Mesendoderm (in vitro differentiated cells): ENCODE results near the gene STUB1.
A peak's percentile ranks its signal among the peaks of the same experiment; 100 is the strongest.

ENCODE experiments used
- DNase-seq: peaks from one replicate; pipeline ENCODE4 v3.0.0; 2013
- H2AK5ac ChIP-seq: 2 replicates; pipeline ENCODE4 v1.6.1; 2013; ENCODE audit warnings: low read length, inconsistent platforms
- H2BK120ac ChIP-seq: 2 replicates; pipeline ENCODE4 v1.6.1; 2013; ENCODE audit warnings: low read depth, mild to moderate bottlenecking, low read length, moderate library complexity, mixed read lengths
- H2BK15ac ChIP-seq: replicated peaks from 2 replicates; pipeline ENCODE4 v1.6.1; 2013; ENCODE audit warnings: low read depth, mild to moderate bottlenecking, moderate library complexity
- H2BK5ac ChIP-seq: 2 replicates; pipeline ENCODE4 v1.6.1; 2013; ENCODE audit warnings: low read length, inconsistent platforms
- H3K18ac ChIP-seq: 2 replicates; pipeline ENCODE4 v1.6.1; 2013; ENCODE audit warnings: mild to moderate bottlenecking, low read length, mixed read lengths
- H3K23ac ChIP-seq: one replicate; pipeline ENCODE4 v1.6.1; 2013; ENCODE audit warnings: low read length
- H3K27ac ChIP-seq: 2 replicates; pipeline ENCODE4 v1.5.1; 2013; ENCODE audit warnings: low read depth, mild to moderate bottlenecking, inconsistent platforms, low read length, moderate library complexity
- H3K27me3 ChIP-seq: 2 replicates; pipeline ENCODE4 v1.6.1; 2013; ENCODE audit warnings: low read length, control low read depth, mild to moderate bottlenecking, inconsistent platforms; ENCODE audit not compliant: insufficient read depth, poor library complexity
- H3K36me3 ChIP-seq: 2 replicates; pipeline ENCODE4 v1.6.1; 2013; ENCODE audit warnings: low read length, inconsistent platforms; ENCODE audit not compliant: control insufficient read depth, insufficient read depth
- H3K4ac ChIP-seq: one replicate; pipeline ENCODE4 v1.6.1; 2013; ENCODE audit warnings: low read depth, mild to moderate bottlenecking, low read length, moderate library complexity
- H3K4me1 ChIP-seq: 2 replicates; pipeline ENCODE4 v1.6.1; 2013; ENCODE audit warnings: low read depth, low read length, inconsistent platforms; ENCODE audit not compliant: control insufficient read depth
- H3K4me2 ChIP-seq: 2 replicates; pipeline ENCODE4 v1.6.1; 2013; ENCODE audit warnings: low read length
- H3K4me3 ChIP-seq: 2 replicates; pipeline ENCODE4 v1.5.1; 2013; ENCODE audit warnings: mild to moderate bottlenecking, low read length
- H3K56ac ChIP-seq: one replicate; pipeline ENCODE4 v1.6.1; 2013; ENCODE audit warnings: low read length
- H3K79me1 ChIP-seq: 2 replicates; pipeline ENCODE4 v1.6.1; 2013; ENCODE audit warnings: low read length, inconsistent platforms
- H3K79me2 ChIP-seq: 2 replicates; pipeline ENCODE4 v1.6.1; 2013; ENCODE audit warnings: mild to moderate bottlenecking, low read length; ENCODE audit not compliant: control insufficient read depth, insufficient read depth
- H3K9ac ChIP-seq: 2 replicates; pipeline ENCODE4 v1.6.1; 2013; ENCODE audit warnings: low read length, inconsistent platforms
- H4K5ac ChIP-seq: one replicate; pipeline ENCODE4 v1.6.1; 2013; ENCODE audit warnings: low read length
- H4K8ac ChIP-seq: one replicate; pipeline ENCODE4 v1.6.1; 2013; ENCODE audit warnings: low read depth, mild to moderate bottlenecking, control low read depth, low read length, moderate library complexity
- WGBS: extraction: QIAGEN DNeasy Blood & Tissue Kit; methylation state at CpG from one replicate; pipeline ENCODE4 v1.1.7; 2013; ENCODE audit warnings: low lambda C conversion rate, missing lambda C conversion rate; ENCODE audit not compliant: insufficient coverage; ENCODE audit errors: extremely low coverage; 5-methylcytosine and 5-hydroxymethylcytosine counted together

Gene STUB1

DNA sequence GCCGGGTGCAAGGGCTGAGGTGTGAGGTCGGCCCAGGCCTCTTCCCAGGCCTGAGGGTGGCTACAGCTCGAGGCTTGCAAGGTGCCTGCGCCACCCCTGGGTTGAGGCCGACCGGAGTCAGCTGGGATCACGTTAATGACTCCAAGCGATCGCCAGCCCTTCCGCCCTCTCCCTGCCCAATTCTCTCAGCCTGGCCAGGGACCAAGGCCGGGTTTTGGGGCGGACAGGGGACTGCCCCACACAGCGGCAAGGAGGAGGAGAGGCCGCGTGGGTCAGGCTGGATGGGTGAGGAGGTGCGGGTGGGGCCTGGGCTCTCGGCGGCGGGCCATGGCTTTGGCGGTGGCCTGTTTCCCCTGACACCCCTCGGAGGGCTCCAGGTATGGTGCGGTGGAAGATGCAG, 13.2 kb downstream of the STUB1 start:
- Histone ChIP-seq H3K4me1 (peaks cover 3% of the 10 kb centered on the region), H3K4me3 (no peak overlapping the region), H4K5ac (no peak overlapping the region), H4K8ac (no peak overlapping the region), H3K27me3 (peaks cover 25% of the 10 kb centered on the region), H3K23ac (no peak overlapping the region), H3K36me3 (no peaks in the 10 kb centered on the region), H3K4ac (no peak overlapping the region), H3K4me2 (no peak overlapping the region), H3K79me1 (peaks cover 9% of the 10 kb centered on the region), H3K56ac (no peak overlapping the region), H3K79me2 (no peaks in the 10 kb centered on the region), H2BK5ac (no peak overlapping the region), H2BK120ac (no peak overlapping the region), H3K27ac (no peak overlapping the region), H3K18ac (no peak overlapping the region), H2AK5ac (no peak overlapping the region), H3K9ac (no peak overlapping the region), H2BK15ac (no peak overlapping the region)
- no peak for DNase-seq
- WGBS, result no CpG with 5 or more reads among the region's 22 CpGs

DNA sequence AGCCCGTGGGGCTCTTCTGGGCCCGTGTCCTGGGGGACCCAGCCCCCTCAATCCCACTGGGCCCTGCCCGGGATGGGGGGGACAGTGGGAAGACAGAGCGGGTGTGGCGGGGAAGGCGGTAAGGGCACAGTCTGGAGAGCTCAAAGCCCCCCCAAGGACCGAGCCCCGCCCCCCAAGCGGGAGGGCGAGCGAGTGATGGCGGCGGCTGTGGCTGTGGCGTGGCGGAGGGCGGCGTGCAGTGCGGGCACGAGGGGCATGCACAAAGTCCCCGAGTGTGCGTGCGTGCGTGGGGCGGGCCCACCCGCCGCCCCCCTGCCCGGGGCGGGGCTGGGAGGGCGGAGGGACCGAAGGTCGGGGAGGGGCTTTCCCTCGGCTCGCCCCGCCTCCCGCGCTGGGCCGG, 13.6 kb downstream of the STUB1 start:
- no peak overlapping the region for H2AK5ac ChIP-seq

DNA sequence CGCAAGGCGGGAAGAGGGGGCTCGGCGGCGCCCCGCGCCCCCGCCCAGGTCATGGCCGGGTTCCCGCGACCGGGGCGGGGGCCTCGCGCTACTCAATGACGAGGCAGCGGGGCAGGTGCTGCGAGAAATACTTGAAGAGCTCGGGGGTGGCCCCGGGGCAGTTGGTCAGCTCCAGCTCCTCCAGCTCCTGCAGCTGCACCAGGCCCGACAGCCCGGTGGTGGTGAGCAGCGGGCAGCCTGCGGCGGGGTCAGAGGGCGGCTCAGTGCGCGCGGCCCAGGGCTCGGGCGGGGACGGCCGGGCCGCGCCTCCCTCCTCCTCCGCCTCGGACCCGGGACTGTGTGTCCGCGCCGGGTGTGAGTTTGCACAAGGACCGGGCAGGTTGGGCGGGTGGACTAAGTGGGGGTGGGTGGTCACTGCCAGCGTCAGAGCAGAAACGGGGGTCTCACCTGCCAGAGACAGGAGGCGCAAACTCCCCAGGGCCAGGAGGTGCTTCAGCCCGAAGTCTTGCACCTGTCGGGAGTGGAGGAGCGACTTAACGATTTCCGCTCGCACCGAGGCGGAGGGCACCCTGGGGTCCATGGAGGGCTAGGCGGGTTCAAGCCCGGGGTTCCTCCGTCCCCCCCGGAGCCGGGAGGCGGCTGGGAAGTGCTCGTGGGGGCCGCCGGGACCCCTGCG, 14.1 kb downstream of the STUB1 start:
- Histone ChIP-seq H2BK120ac (no peak overlapping the region), H3K79me2 (no peaks in the 10 kb centered on the region), H3K23ac (no peak overlapping the region), H2AK5ac (no peak overlapping the region), H3K27me3 (peaks cover 26% of the 10 kb centered on the region), H3K79me1 (peaks cover 4% of the 10 kb centered on the region), H3K4me2 (no peak overlapping the region), H4K8ac (no peak overlapping the region), H3K9ac (no peak overlapping the region), H3K27ac (no peak overlapping the region), H3K4ac (no peak overlapping the region), H2BK5ac (no peak overlapping the region), H4K5ac (no peak overlapping the region), H3K36me3 (no peaks in the 10 kb centered on the region), H2BK15ac (no peak overlapping the region), H3K56ac (no peak overlapping the region), H3K4me1 (peaks cover 3% of the 10 kb centered on the region), H3K4me3 (no peak overlapping the region), H3K18ac (no peak overlapping the region)
- WGBS, result no CpG with 5 or more reads among the region's 64 CpGs
- no peak for DNase-seq

More for the DNA sequence above, 13.6 kb downstream of the STUB1 start:
- H2BK120ac ChIP-seq, result no peak overlapping the region
- no peak overlapping the region for H3K9ac ChIP-seq
- peaks cover 9% of the 10 kb centered on the region for H3K79me1 ChIP-seq
- H3K79me2 ChIP-seq, result no peaks in the 10 kb centered on the region
- no peak overlapping the region for H3K18ac ChIP-seq
- DNase-seq, result no peak
- H3K4me3 ChIP-seq, result no peak overlapping the region
- H4K5ac ChIP-seq, result no peak overlapping the region
- no peak overlapping the region for H3K27ac ChIP-seq
- peaks cover 25% of the 10 kb centered on the region for H3K27me3 ChIP-seq
- WGBS, result no CpG with 5 or more reads among the region's 37 CpGs
- no peak overlapping the region for H4K8ac ChIP-seq
- no peak overlapping the region for H3K4me2 ChIP-seq
- no peak overlapping the region for H3K56ac ChIP-seq
- no peak overlapping the region for H3K4ac ChIP-seq
- no peak overlapping the region for H2BK15ac ChIP-seq
- peaks cover 3% of the 10 kb centered on the region for H3K4me1 ChIP-seq
- H3K36me3 ChIP-seq, result no peaks in the 10 kb centered on the region
- H3K23ac ChIP-seq, result no peak overlapping the region
- no peak overlapping the region for H2BK5ac ChIP-seq

DNA sequence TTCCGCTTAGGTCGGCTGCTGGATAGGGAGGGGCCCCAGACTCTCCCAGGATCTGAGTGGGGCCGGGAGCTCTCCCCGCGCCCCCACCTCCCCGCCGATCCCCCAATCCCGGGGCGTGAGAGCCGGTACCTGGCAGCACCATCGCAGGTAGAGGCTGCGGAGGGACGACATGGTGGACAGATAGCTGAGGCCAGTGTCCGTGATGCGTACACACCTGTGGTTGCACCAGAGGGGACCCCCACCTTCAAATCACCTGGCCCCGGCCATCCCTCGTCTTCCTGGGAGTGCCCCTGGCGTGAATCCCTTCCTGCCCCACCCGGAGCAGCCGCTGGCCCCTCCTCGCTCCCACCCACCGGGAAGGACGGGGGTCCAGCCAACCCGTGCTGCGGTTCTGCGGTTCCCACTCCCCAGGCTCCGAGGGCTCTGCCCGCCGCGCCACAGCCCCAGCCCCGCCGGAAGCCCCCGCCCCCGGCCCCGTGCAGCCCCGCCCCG, 14.7 kb downstream of the STUB1 start:
- Histone ChIP-seq H3K23ac (no peak overlapping the region), H2BK5ac (no peak overlapping the region), H3K4ac (no peak overlapping the region), H2BK120ac (no peak overlapping the region), H3K56ac (no peak overlapping the region), H3K36me3 (no peaks in the 10 kb centered on the region), H4K5ac (no peak overlapping the region), H3K18ac (no peak overlapping the region), H4K8ac (no peak overlapping the region), H3K27me3 (peaks cover 28% of the 10 kb centered on the region), H3K27ac (no peak overlapping the region), H3K4me2 (no peak overlapping the region), H2BK15ac (no peak overlapping the region), H3K79me2 (no peaks in the 10 kb centered on the region), H3K4me3 (no peak overlapping the region), H3K79me1 (no peaks in the 10 kb centered on the region), H3K4me1 (no peaks in the 10 kb centered on the region), H2AK5ac (no peak overlapping the region), H3K9ac (peak overlapping the region; percentile 17)
- DNase-seq, result no peak
- WGBS, result no CpG with 5 or more reads among the region's 37 CpGs

DNA sequence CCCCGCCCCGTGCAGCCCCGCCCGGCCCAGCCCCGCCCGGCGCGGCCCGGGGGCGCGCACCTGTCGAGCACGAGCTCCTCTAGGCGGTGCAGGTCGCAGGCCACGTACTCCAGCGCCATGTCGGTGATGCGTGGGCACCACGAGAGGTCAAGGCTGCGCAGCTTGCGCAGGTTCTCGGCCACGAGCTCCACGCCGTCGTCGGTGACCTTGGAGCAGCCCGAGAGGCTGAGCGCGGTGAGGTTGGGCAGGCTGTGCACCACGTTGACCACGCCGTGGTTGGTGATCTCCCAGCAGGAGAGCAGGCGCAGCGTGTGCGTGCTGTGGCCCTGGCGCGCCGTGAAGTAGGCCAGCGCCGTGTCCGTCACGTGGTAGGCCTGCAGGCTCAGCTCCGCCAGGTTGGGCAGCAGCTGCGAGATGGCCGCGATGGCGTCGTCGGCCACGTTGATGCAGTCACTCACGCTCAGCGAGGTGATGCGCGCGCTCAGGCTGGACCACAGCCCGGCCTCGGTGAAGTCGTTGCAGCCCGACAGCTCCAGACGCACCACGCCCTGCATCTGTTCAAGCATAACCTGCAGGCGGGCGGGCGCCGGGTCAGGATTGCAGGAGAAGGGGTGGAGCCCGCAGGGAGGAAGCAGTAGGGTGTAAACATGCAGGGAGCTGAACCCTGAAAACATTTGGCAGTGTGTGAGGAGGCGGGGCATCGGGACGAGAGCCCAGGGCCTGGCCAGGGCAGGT, 15.3 kb downstream of the STUB1 start:
- no peak overlapping the region for H3K4me3 ChIP-seq
- no peak overlapping the region for H3K4ac ChIP-seq
- H3K18ac ChIP-seq, result no peak overlapping the region
- H4K8ac ChIP-seq, result no peak overlapping the region
- H3K4me2 ChIP-seq, result peak overlapping the region; percentile 59
- H3K4me1 ChIP-seq, result no peaks in the 10 kb centered on the region
- no peak for DNase-seq
- no peaks in the 10 kb centered on the region for H3K79me2 ChIP-seq
- H3K27ac ChIP-seq, result no peak overlapping the region
- no peak overlapping the region for H3K23ac ChIP-seq
- no peak overlapping the region for H3K56ac ChIP-seq
- no peaks in the 10 kb centered on the region for H3K79me1 ChIP-seq
- H4K5ac ChIP-seq, result no peak overlapping the region
- H2BK15ac ChIP-seq, result no peak overlapping the region
- no peak overlapping the region for H2BK120ac ChIP-seq
- H2AK5ac ChIP-seq, result no peak overlapping the region
- WGBS, result no CpG with 5 or more reads among the region's 71 CpGs
- no peaks in the 10 kb centered on the region for H3K36me3 ChIP-seq
- peak overlapping the region; percentile 24 for H3K9ac ChIP-seq
- H3K27me3 ChIP-seq, result peaks cover 28% of the 10 kb centered on the region
- no peak overlapping the region for H2BK5ac ChIP-seq
